ACHN (cell line): ENCODE measurements around the gene TBL1XR1.
"Not testable (repeated sequence)": the region's sequence is repeated elsewhere in the genome, so short reads cannot be mapped to it uniquely, and the experiment has no call there.

Experiments
- DNase-seq: peaks from one replicate; pipeline ENCODE4 v3.0.0-alpha.2; 2015
- in situ Hi-C: cut with HindIII; loops from 2 replicates; pipeline ENCODE4 v1.10.0; 2017; ENCODE audit warnings: low sequenced_read_pairs, low pct_ligation_motif_present, low pct_unique_long_range_greater_than_20kb

Gene TBL1XR1

DNA sequence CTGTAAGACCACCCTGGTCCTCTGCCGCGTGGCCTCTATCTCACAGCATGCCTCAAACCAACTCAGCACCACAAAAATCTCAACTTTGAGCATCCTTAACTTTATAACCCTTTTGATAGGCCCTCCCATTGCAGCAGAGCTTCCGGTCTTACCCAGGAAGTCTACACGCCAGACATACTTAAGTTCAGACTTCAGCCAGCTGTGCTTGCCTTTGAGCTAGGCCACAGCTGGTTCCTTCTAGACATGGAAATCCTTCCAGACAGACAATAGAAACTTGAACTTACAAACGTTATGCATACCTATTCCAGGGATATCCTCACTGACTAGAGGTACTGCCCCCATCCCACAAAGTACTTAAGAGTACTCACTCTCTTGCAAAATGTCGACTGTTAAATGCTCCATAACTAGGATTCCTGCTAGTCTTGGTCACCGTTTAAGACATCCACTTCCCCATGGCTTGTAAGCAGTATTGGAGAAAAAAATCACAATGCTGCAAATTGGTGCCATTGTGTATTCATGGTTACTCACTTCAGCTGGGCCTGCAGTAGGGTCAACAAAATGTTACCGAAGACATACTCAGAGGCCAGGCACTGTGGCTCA, 183.5 kb downstream of the TBL1XR1 start:
- in situ Hi-C loops = no loop called here
- DNase-seq = no peak

DNA sequence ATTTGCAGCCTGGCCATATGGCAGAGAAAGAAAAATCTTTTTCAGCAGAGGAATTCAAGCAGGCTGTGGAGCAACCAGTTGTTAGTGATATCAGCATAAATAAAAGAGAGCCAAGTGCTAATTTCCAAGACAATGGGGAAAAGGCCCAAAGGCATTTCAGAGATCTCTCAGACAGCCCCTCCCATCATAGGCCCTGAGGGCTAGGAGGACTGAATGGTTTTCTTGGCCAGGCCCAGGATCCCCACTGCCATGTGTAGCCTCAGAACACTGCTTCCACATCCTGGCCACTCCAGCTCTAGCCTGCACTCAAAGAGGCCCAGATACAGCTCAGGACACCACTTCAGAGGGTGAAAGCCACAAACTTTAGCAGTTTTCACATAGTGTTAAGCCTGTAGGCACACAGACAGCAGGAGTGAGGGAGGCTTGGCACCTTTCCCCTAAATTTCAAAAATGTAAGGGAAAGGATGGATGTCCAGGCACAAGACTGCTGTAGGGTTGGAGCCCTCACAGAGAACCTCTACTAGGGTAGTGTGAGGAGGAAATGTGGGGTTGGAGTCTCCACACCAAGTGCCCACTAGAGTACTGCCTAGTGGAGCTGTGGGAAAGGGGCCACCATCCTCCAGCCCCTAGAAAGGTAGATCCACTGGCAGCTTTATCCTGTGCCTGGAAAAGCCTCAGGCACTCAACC, 191.4 kb downstream of the TBL1XR1 start:
- no peak for DNase-seq
- in situ Hi-C loops = no loop called here

DNA sequence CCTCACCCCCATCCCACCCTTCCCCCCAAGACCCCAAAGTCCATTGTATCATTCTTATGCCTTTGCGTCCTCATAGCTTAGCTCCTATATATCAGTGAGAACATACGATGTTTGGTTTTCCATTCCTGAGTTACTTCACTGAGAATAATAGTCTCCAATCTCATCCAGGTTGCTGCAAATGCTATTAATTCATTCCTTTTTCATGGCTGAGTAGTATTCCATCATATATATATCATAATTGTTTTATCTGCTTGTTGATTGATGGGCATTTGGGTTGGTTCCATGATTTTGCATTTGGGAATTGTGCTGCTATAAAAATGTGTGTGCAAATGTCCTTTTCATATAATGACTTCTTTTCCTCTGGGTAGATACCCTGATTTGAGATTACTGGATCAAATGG, 197.1 kb downstream of the TBL1XR1 start:
- in situ Hi-C loops = not testable (repeated sequence)

DNA sequence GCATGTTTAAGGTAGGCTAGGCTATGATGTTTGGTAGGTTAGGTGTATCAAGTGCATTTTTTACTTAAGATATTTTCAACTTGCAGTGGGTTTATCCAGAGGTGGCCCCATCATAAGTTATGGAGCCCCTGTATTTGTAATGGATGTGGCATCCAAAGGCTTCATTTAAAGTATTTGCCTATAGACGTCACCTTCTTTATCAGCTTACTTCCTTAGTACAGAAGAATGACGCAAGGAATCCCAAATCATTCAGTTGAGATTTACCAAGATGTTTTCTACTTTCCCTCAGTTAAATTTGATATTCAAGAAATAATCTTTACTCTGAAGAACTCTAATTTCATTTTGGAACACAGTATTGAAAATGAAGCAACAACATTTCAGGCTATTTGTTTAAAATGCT, 201.3 kb downstream of the TBL1XR1 start:
- no peak for DNase-seq
- in situ Hi-C loops = no loop called here

More for the DNA sequence above, 197.1 kb downstream of the TBL1XR1 start:
- not testable (repeated sequence) for DNase-seq

DNA sequence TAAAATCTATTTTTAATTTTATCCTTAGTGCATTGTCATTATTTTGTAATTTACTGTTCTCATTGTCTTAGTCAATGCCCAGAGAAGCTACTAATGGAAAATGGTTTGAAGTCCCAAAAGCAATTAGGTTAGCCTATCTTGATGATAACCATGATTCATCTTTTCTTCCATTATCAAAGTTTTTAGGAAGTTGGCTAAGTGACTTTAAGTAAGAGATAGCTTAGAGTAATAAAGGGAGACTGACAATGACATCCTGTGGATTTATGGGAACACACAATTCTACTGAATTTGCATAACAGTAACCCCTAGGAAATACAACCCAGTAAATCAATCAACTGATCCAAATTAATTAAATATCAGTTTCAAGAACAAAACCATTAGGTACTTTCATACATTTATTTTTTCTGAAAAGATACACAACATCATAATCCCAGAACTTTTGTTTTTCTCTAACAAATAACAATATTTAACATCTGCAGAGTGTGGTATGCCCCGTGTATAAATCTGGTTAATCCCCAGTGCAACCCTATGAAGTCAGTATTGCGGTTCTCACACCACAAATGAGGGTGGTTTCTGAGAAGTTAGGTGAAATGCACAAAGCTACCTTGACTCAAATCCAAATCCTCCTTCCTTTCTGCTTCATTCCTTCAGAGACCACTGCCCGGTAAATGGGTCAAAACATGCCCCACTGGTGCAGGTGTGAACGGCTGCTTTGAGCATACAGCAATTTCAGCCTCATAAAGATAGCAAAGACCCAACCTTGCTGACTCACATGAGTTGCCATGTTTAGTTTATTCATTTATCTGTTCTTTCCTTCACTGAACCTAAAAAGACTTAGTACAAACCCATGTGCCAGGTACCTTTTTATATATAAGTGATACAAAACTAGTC, 202.1 kb downstream of the TBL1XR1 start:
- DNase-seq = no peak
- in situ Hi-C loops = no loop called here

DNA sequence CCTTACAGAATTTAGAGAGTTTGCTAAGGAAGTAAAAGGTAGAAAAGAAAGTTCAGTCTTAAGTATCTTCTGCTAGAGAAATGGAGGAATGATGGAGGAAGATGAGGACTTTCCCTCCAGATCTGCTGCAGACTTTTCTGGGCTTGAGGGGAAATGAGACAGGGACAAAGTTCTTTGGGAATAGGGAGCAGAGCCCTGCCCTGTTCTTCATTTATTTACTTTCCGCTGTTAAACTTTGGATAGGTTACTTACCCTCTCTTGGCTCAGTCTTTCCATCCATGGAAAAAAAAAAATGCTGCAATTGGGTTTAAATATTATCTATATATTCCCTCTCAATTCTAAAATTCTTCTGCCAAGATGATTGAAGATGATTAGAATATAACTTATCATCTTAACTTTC, 202.9 kb downstream of the TBL1XR1 start:
- no peak for DNase-seq

DNA sequence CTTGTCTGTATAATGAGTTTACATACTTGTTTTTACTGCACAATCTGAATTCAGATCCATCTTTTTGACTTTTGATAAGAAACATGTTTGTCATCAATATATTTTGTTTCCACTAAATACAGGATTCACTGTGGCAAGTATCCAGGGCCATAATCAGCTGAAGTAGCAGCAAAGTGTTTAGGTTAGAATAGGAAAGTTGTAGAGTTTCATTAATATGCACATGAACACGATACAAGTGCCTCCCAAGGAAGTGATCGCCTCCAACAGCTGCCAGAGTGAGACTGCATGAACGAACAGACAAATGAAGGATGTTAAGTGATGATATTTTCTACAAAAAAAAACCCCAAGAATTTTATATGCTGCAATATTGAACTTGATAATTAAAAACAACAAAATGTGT, 204.3 kb downstream of the TBL1XR1 start:
- in situ Hi-C loops = no loop called here

More for the DNA sequence above, 202.9 kb downstream of the TBL1XR1 start:
- in situ Hi-C loops = no loop called here

DNA sequence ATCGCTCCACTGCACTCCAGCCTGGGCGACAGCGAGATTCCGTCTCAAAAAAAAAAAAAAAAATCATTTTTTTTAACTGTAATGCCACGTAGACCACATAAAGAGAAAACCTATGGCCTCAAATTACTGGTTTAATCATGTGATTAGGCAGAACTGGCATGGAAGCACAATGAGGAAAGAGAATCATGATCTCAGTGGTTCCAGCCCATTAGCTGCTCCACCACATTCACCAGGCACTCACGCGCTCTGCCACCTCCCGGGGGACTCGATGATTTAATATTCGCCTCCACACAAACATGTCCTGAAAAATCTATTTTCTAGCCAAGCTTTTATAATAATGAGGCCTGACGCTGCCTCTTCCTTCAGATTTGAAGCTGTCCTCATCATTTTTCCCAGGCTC, 204.7 kb downstream of the TBL1XR1 start:
- in situ Hi-C loops = no loop called here
- no peak for DNase-seq

More for the DNA sequence above, 204.3 kb downstream of the TBL1XR1 start:
- no peak for DNase-seq

DNA sequence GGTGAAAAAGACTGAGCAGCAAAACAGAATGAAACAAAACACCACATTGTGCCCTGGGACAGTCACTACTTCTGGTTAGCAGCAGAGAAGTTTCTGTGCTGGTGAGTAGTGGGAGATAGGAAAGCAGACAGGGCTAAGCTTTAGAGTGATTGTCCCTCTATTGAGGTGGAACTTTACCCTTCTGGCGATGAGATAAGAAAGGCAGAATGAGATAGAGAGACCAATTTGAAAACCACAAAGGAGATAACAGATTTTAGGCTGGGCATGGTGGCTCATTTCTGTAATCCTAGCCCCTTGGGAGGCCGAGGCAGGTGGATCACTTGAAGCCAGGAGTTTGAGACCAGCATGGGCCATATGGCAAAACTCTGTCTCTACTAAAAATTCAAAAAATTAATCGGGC, 208.5 kb downstream of the TBL1XR1 start:
- in situ Hi-C loops = no loop called here
- DNase-seq = no peak

DNA sequence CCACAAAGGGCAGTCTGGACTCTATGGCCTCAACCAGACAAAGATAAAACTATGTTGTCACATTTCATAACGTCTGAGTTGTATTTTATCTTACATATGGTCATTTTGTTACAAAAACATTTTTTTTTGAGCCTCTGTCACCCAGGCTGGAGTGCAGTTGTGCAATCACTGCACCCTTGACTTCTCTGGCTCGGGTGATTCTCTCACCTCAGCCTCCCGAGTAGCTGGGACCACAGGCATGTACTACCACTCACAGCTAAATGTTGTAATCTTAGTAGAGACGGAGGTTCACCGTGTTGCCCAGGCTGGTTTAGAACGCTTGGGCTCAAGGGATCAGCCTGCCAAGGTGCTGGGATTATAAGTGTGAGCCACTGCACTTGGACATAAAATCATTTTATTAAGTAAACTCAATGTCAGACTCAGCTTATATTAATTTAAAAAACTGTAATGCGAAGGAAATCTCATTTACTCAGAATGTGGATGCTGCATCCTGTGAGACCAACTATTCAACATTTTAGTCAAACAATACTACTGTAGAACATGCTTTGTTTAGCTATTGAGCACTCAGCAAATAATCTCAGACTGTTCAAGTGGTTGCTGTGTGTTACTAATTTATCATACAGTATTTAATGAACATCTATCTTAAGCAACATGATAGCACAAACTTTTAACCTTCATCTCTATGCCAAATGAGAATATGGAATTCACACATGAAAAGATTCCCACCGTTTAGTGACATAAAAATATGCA, 209.2 kb downstream of the TBL1XR1 start:
- DNase-seq = no peak
- in situ Hi-C loops = no loop called here

DNA sequence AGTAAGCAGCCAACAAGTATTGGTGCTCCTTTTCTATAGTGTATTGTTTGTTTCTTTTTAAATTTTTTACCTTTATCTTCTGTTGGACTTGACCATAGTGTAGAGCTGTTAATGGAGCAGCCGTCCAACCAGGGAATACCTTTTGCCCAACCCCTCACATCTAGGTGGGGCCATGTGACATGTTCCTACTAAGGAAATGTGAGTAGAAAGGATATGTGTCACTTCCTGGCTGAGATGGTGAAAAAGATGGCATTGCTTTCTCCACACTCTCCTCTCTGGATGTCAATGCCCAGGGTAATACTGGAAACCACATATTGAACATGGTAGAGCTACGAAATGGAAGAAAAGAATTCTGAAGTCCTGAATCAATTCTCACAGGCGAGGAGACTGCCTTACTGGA, 218.8 kb downstream of the TBL1XR1 start:
- in situ Hi-C loops = no loop called here

DNA sequence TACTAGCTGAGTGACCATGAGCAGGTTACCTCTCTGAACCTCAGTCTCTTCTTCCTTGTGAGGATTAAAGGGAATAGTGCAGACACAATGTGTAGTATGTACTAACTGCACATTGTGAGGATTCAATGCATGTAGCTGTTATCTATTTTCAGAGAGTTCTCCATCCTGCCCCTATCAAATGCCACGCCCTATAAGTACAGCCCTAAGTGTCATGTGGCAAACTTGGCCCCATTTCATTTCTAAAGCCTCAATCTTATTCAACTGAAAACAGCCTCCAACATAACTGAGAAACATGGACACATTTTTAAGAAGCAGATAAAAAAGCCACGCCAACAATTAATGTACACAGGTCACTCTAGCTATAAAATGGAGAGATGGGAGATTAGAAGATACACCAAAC, 220.0 kb downstream of the TBL1XR1 start:
- in situ Hi-C loops = no loop called here
- DNase-seq = no peak

More for the DNA sequence above, 218.8 kb downstream of the TBL1XR1 start:
- no peak for DNase-seq

DNA sequence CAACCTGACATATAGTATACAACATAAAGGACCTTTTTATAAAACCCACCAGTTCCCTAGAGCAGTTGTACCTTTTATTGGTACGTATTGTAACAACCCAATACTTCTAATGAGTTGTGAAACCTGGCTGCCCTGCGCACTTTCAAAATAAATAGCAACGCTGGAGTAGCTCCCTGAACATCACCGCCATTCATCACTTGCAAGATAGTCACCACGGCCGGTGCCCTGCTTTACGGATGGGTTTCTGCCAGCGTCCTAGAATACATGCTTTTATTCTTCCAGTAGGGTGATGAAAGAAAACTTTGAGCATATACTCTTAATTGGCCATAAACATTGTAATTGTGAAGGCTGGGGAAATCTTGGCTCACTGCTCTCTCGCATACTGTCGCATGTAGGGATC, 220.7 kb downstream of the TBL1XR1 start:
- no peak for DNase-seq
- in situ Hi-C loops = no loop called here

DNA sequence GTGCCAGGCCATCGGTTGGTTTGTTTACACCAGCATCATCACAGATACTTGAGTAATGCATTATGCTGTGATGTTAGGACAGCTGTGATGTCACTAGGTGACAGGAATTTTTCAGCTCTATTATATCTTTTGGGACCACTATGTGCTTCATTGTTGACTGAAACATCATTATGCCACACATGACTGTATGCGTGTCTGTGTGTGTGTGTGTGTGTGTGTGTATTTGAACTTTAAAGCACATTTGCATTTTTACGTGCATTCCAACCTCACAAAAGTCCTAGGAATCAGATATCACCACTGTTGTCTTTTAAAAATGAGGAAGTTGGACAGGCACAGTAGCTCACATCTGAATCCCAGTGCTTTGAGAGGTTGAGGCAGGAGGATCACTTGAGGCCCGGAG, 223.0 kb downstream of the TBL1XR1 start:
- no peak for DNase-seq
- in situ Hi-C loops = no loop called here

DNA sequence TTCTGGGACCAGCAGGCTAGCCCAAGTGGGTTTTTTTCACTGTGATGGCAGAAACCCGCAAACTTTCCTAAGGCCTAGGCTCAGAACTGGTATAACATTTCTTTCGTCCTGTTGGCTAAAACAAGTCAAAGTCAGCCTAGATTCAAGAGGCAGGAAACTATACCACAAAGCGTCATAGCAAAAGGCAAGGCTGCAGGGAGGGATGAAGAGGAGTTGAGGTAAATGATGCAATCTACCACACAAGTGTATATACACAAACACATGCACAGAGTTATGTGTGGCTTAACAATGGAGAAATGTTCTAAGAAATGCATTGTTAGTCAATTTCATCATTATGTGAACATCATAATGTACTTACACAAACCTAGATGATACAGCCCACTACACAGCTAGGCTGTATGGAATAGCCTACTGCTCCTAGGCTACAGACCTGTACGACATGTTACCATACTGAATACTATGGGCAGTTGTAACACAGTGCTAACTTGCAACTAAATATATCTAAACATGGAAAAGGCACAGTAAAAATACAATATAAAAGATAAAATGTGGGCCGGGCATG, 225.6 kb downstream of the TBL1XR1 start:
- no peak for DNase-seq
- in situ Hi-C loops = no loop called here

DNA sequence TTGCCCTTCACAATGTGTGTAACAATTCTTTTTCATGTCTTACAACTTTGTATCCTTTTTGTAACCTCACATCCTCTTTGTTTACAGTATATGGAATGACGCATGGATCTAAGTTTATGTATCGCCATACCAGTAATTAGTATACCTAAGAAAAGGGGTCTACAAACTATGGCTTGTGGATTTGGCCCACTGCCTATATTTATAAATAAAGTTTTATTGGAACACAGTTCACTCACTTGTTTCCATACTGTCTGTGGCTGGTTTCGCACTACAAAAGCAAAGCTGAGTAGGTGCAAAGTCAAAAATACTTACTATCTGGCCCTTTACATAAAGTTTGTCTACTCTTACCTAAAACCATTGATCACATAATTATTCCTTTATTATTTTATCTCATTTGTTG, 226.5 kb downstream of the TBL1XR1 start:
- DNase-seq = no peak
- in situ Hi-C loops = no loop called here

DNA sequence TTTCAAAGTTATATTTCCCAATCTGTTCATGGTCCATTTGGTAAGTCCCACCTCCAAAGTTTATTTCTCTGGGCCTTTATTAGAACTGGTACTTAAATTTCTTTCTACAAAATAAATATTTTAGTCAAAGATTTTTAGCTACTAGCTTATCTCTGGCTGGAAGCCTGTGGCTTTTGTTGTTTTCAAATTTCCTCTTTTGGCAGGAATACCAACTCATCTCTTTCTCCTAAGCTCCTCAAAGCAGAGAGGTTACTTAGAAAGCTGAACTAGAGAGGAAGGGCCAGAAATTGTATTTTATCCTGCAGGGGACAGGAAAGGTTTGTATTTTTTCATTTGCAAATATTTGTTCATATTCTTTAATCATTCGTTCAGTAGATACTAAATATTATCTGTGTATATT, 227.8 kb downstream of the TBL1XR1 start:
- DNase-seq = no peak
- in situ Hi-C loops = no loop called here
